ENCODE measurements around the gene KDM6A.

GRCh38 chrX:44906041-44906440 is 33.1 kb downstream of the KDM6A start:
- TF ChIP-seq EZH2phosphoT487 (IDR thresholded peaks at IDR 0.05; ENCODE audit: borderline replicate concordance), result no peak
- TF ChIP-seq, protein P1, sequence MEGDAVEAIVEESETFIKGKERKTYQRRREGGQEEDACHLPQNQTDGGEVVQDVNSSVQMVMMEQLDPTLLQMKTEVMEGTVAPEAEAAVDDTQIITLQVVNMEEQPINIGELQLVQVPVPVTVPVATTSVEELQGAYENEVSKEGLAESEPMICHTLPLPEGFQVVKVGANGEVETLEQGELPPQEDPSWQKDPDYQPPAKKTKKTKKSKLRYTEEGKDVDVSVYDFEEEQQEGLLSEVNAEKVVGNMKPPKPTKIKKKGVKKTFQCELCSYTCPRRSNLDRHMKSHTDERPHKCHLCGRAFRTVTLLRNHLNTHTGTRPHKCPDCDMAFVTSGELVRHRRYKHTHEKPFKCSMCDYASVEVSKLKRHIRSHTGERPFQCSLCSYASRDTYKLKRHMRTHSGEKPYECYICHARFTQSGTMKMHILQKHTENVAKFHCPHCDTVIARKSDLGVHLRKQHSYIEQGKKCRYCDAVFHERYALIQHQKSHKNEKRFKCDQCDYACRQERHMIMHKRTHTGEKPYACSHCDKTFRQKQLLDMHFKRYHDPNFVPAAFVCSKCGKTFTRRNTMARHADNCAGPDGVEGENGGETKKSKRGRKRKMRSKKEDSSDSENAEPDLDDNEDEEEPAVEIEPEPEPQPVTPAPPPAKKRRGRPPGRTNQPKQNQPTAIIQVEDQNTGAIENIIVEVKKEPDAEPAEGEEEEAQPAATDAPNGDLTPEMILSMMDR (IDR thresholded peaks at IDR 0.05 in 2 of 3, conservative IDR thresholded peaks at IDR 0.05 in 1 of 3; ENCODE audit: borderline replicate concordance in 1 of 3, insufficient read depth in 1 of 3, low read depth in 2 of 3, low read length in 2 of 3), result no peak
- no peak for TF ChIP-seq POLR2A (IDR thresholded peaks at IDR 0.05; ENCODE audit: borderline replicate concordance, extremely low read depth, insufficient read depth, insufficient read length)
- no peak for TF ChIP-seq CEBPB (IDR thresholded peaks at IDR 0.05; ENCODE audit: low read depth)
- no peak for TF ChIP-seq CBX3 (IDR thresholded peaks at IDR 0.05; ENCODE audit: low read depth)
- TF ChIP-seq POLR2AphosphoS5 (IDR thresholded peaks at IDR 0.05; ENCODE audit: low read depth, low read length), result no peak
- no peak for TF ChIP-seq MAX (IDR thresholded peaks at IDR 0.05)

Measured in HCT116 (cell line).